ENCODE measurements around the gene VGF.
"Not testable (repeated sequence)": the region's sequence is repeated elsewhere in the genome, so short reads cannot be mapped to it uniquely, and the experiment has no call there.

VGF gene

DNA sequence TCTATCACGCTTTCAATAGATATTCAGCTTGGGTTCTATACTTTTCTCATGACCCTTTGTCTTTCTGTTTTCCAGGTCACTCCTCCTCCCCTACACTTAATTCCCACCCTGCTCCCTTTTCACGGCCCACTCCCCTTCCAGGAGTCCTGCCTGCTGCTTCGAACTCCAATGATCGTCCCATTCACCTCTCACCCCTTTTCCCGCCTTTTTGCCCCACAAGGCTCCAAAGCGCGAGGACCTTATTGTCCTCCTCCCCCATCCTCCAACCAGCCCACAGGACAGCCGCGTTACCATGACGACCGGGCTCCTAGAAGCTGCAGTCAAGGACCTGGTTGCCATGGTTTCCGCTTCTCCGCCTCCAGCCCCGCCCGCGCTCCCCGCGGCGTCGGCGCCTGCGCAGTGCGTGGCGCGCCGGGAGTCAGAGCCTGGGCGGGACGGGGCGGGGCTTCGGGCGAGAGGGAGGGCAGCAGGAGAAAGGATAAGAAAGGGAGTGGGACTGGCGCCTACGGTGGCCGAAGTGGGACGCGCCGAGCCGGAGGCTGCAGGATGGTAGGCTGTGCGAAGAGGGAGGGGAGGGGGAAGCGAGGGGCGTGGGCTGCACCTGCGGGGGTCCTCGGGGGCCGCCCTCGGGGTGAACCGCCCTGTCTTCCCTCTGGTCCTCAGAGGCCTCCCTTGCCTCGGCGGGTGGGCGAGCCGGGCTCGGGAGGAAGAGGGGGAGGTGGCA, 11.2 kb downstream of the VGF start, which contains the start of gene AP1S1:
AP1S1 (plus strand) TSS at position 508 of the 724 bp plus-strand sequence; CDS start at position 547, 39 bp downstream.
- DNase-seq: peak; percentile 98
- in situ Hi-C loops (cut with MboI; ENCODE audit: low pct_unique_long_range_greater_than_20kb, low sequenced_read_pairs): no loop called here

DNA sequence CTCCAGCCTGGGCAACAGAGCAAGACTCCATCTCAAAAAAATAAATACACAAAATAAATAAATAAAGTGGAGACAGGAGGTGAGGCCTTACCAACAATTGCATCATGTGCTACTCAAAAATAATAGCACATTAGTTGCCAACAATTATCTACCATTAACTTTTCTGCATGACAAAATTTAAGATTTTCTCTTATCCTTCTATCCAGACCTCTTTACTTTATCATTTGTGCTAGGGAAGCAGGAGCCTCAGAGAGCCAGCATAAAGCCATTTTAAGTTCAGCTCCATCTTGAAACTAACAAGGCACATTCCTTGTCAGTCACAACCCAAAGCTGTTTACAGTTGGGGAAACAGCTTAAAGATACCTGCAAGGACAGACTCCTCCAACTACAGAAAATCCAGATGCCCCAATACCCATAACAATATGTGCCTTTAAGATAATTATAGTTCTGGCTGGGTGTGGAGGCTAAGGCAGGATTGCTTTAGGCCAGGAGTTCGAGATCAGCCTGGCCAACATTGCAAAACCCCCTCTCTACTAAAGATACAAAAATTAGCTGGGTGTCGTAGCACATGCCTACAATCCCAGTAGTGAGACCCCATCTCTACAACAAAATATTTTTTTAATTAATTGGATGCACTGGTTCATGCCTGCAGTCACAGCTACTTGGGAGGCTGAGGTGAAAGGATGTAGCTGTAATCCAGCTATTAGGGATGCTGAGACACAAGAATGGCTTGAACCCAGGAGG, 13.3 kb downstream of the VGF start:
- in situ Hi-C loops (cut with MboI; ENCODE audit: low pct_unique_long_range_greater_than_20kb, low sequenced_read_pairs): no loop called here
- no peak for DNase-seq

DNA sequence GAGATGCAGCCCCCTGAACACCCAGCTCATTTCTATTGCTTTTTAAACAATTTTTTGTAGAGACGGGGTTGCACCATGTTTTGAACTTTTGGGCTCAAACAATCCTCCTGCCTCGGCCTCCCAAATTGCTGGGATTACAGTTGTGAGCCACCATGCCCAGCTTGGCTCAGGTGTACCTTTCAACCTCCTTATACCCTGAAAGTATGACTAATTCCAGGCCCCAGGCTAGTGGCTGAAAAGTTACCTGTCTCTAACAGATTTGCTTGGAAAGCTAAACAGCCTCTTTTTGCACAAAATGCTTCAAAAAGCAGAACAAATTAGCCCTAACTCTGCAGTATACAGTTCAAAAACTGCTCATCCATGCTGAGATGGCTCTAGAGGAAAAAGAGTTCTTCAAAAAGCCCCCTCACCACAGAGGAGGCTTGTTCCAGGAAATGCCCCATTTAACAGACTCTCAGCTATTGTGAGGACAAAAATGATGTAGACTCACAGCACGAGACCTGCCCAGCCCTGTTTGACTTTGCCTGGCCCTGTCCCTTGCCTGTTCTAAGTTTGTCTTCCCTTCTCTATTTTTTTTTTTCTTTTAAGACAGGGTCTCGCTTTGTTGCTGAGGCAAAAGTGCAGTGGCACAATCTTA, 24.5 kb downstream of the VGF start:
- in situ Hi-C loops (cut with MboI; ENCODE audit: low pct_unique_long_range_greater_than_20kb, low sequenced_read_pairs): no loop called here
- DNase-seq: no peak

DNA sequence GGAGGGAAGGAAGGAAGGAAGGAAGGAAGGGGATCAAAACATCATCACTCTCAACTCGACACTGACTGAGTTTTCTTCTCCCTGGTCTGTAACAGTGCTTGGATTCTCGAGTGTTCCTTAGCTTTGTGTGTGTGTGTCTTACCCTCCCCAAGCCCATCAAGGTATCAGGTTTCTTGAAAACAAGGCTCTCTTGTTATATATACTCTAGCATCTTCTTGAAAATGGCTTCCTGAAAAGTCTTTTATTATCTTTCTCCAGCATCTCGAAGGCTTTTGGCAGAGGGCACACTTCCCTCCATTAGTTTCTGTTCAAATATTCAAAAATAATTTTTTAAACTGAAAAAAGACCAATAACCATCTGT, 25.1 kb downstream of the VGF start:
- in situ Hi-C loops (cut with MboI; ENCODE audit: low pct_unique_long_range_greater_than_20kb, low sequenced_read_pairs): no loop called here
- DNase-seq: no peak

DNA sequence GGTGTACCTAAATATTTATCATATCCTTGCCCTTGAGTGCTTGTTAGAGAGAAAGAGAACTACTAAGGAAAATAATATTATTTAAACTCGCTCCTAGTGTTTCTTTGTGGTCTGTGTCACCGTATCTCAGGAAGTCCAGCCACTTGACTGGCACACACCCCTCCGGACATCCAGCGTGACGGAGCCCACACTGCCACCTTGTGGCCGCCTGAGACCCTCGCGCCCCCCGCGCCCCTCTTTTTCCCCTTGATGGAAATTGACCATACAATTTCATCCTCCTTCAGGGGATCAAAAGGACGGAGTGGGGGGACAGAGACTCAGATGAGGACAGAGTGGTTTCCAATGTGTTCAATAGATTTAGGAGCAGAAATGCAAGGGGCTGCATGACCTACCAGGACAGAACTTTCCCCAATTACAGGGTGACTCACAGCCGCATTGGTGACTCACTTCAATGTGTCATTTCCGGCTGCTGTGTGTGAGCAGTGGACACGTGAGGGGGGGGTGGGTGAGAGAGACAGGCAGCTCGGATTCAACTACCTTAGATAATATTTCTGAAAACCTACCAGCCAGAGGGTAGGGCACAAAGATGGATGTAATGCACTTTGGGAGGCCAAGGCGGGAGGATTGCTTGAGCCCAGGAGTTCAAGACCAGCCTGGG, 27.0 kb downstream of the VGF start:
- peak; percentile 90 for DNase-seq
- in situ Hi-C loops (cut with MboI; ENCODE audit: low pct_unique_long_range_greater_than_20kb, low sequenced_read_pairs): no loop called here

DNA sequence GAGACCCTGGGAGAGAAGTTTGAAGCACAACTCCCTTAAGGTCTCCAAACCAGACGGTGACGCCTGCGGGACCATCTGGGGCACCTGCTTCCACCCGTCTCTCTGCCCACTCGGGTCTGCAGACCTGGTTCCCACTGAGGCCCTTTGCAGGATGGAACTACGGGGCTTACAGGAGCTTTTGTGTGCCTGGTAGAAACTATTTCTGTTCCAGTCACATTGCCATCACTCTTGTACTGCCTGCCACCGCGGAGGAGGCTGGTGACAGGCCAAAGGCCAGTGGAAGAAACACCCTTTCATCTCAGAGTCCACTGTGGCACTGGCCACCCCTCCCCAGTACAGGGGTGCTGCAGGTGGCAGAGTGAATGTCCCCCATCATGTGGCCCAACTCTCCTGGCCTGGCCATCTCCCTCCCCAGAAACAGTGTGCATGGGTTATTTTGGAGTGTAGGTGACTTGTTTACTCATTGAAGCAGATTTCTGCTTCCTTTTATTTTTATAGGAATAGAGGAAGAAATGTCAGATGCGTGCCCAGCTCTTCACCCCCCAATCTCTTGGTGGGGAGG, 27.6 kb downstream of the VGF start:
- no peak for DNase-seq
- in situ Hi-C loops (cut with MboI; ENCODE audit: low pct_unique_long_range_greater_than_20kb, low sequenced_read_pairs): no loop called here

DNA sequence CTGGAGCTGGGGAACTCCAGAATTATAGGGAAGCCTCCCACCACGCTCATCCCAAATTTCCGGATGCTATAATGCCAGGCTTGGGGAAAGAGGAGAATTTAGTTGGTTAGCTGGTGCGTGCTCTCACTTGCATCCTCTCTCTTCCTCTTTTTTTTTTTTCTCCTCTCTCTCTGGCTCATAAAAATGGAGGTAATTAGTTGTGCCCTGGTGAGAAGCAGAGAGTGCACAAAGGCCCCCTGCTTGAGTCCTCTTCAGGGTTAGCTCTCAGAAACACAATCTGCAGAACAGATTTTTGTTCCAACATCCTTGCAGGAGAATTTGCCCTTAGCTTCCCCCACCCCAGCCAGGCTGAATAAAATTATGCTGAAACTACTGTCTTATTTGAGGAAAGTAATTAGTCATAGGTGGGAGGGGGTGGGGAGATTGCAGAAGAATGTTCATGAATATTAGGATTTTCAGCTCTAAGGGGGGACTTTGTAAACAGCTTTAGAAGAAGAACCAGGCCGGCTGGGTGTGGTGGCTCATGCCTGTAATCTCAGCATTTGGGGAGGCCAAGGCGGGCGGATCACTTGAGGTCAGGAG, 30.9 kb downstream of the VGF start:
- DNase-seq: peak; percentile 72
- in situ Hi-C loops (cut with MboI; ENCODE audit: low pct_unique_long_range_greater_than_20kb, low sequenced_read_pairs): no loop called here

DNA sequence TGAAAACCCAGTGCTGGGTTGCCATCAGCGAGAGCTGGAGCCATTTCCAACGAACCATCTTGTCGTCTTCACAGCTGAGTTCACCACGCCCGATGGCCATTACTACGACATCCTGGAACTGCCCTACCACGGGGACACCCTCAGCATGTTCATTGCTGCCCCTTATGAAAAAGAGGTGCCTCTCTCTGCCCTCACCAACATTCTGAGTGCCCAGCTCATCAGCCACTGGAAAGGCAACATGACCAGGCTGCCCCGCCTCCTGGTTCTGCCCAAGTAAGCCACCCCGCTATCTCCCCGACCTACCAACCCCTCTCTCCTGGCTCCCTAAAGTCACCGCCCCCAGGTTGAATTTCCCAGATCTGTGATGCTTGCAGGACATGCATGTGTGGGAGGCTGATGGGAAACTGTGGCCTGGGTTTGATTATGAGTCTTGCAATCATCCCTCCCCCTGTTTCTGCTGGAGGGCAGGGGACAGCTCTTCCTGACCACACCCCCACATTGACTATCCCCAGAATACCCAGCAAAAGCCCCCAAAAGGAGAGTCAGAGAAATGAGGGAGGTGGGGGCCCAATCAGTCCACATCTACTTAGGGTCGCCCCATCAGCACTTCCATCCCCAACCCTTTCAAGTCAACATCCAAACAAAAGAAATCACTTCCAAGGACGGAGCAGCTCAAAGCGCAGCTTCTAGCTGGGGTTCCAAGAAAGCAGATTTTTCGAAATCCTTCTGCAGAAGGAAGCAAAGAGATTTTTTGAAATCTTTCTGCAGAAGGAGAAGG, 31.6 kb downstream of the VGF start:
- in situ Hi-C loops (cut with MboI; ENCODE audit: low pct_unique_long_range_greater_than_20kb, low sequenced_read_pairs): no loop called here
- no peak for DNase-seq

DNA sequence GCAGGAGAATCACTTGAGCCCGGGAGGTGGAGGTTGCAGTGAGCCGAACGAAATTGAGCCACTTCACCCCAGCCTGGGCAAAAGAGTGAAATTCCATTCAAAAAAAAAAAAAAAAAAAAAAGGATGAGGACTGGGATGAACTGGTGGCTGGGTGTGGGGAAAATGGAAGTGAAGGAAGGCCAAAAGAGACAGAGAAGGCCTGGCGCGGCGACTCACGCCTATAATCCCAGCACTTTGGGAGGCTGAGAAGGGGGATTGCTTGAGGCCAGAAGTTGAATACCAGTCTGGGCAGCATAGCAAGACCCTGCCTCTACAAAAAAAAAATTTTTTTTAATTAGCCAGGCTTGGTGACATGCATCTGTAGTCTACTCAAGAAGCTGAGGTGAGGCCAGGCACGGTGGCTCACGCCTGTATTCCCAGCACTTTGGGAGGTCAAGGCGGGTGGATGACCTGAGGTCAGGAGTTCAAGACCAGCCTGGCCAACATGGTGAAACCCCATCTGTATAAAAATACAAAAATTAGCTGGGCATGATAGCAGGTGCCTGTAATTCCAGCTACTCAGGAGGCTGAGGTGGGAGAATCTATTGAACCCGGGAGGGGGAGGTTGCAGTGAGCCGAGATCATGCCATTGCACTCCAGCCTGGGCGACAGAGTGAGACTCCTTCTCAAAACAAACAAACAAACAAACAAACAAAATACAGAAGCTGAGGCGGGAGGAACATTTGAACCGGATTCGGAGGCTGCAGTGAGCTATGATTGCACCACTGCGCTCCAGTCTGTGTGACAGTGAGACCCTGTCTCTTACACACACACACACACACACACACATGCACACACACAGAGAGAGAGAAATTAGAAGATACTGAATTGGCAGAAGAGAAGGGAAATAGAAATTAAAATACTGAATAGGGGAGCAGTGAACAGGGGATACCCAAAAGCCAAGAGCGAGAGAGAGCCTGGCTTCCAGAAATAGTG, 32.5 kb downstream of the VGF start:
- in situ Hi-C loops (cut with MboI; ENCODE audit: low pct_unique_long_range_greater_than_20kb, low sequenced_read_pairs); DNase-seq: not testable (repeated sequence)

DNA sequence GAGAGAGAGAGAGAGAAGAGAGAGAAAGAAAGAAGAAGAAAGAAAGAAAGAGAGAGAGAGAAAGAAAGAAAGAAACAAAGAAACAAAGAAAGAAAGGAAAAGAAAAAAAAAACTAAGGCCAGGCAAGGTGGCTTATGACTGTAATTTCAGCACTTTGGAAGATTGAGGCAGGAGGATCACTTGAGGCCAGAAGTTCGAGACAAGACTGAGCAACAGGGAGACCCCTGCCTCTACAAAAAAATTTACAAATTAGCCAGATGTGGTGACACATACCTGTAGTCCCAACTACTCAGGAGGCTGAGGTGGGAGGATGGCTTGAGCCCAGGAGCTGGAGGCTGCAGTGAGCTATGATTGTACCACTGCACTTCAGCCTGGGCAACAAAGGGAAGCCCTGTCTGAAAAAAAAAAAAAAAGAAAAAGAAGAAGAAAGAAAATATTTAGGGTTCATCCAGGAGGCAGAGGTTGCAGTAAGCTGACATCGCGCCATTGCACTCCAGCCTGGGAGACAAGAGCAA, 35.7 kb downstream of the VGF start:
- no peak for DNase-seq
- in situ Hi-C loops (cut with MboI; ENCODE audit: low pct_unique_long_range_greater_than_20kb, low sequenced_read_pairs): no loop called here

DNA sequence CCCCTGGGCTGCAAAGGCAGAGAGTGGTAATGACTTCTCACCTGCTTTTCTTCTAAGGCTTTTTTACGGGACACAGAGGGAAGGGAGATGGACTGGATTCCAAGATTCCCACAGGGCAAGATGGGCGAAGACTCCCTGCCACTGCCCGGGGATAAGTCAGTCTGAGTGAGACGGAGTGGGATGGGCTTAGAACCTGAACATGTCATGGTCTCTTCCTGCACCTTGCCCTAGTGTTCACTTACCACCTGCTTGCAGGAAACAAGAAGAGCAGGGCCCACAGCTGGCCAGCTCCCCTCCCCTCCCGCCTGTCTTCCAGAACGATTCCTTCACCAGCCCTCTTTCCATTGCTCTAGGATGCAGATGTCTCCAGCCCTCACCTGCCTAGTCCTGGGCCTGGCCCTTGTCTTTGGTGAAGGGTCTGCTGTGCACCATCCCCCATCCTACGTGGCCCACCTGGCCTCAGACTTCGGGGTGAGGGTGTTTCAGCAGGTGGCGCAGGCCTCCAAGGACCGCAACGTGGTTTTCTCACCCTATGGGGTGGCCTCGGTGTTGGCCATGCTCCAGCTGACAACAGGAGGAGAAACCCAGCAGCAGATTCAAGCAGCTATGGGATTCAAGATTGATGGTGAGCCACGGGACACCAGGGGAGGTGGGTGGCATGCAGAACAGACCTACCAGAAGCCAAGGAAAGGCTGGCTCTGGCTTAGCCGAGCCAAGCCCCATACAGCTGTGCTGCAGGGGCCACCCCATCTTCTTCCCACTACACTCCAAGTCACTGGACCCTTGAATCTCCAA, 37.1 kb downstream of the VGF start:
- DNase-seq: no peak
- in situ Hi-C loops (cut with MboI; ENCODE audit: low pct_unique_long_range_greater_than_20kb, low sequenced_read_pairs): no loop called here

DNA sequence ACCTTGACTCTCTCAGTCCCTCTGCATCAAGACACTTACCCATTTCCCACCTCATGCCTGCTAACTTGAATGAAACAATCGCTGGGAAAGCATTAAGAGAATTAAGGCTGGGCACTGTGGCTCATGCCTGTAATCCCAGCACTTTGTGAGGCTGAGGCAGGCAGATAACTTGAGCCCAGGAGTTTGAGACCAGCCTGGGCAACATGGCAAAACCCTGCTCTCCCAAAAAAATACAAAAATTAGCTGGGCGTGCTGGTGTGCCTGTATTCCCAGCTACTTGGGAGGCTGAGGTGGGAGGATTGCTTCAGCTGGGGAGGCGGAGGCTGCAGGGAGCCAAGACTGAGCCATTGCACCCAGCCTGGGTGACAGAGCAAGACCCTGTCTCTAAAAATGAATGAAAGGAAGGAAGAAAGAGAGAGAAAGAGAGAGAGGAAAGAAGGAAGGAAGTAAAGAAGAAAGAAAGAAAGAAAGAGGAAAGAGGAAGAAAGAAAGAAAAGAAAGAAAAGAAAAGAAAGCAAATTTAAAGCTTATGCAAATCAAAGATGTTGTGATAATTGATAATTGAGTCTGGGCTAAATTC, 37.8 kb downstream of the VGF start:
- in situ Hi-C loops (cut with MboI; ENCODE audit: low pct_unique_long_range_greater_than_20kb, low sequenced_read_pairs): no loop called here
- no peak for DNase-seq

DNA sequence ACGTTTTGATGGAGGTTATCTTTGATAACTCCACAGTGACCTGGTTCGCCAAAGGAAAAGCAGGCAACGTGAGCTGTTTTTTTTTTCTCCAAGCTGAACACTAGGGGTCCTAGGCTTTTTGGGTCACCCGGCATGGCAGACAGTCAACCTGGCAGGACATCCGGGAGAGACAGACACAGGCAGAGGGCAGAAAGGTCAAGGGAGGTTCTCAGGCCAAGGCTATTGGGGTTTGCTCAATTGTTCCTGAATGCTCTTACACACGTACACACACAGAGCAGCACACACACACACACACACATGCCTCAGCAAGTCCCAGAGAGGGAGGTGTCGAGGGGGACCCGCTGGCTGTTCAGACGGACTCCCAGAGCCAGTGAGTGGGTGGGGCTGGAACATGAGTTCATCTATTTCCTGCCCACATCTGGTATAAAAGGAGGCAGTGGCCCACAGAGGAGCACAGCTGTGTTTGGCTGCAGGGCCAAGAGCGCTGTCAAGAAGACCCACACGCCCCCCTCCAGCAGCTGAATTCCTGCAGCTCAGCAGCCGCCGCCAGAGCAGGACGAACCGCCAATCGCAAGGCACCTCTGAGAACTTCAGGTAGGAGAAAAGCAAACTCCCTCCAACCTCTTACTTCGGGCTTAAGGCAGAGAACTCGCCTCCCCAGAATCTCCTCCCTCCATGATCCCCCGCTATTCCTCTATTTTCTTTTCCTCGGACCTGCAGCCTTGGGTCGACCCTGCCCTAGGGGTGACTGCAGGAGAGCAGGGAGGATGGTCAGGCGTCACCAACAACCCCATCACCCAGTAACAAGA, 38.5 kb downstream of the VGF start, which contains the start of gene SERPINE1:
SERPINE1 (plus strand) TSS at position 454 of the 809 bp plus-strand sequence. CDS start 1,290 bp downstream, outside the sequence.
- in situ Hi-C loops (cut with MboI; ENCODE audit: low pct_unique_long_range_greater_than_20kb, low sequenced_read_pairs): no loop called here
- peak; percentile 89 for DNase-seq

DNA sequence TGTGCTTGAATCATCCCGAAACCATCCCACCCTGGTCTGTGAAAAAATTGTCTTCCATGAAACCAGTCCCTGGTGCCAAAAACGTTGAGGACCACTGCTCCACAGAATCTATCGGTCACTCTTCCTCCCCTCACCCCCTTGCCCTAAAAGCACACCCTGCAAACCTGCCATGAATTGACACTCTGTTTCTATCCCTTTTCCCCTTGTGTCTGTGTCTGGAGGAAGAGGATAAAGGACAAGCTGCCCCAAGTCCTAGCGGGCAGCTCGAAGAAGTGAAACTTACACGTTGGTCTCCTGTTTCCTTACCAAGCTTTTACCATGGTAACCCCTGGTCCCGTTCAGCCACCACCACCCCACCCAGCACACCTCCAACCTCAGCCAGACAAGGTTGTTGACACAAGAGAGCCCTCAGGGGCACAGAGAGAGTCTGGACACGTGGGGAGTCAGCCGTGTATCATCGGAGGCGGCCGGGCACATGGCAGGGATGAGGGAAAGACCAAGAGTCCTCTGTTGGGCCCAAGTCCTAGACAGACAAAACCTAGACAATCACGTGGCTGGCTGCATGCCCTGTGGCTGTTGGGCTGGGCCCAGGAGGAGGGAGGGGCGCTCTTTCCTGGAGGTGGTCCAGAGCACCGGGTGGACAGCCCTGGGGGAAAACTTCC, 39.2 kb downstream of the VGF start:
- peak; percentile 25 for DNase-seq
- in situ Hi-C loops (cut with MboI; ENCODE audit: low pct_unique_long_range_greater_than_20kb, low sequenced_read_pairs): no loop called here

Data from KBM-7 (cell line).